Ovary (tissue), 9 donors: ENCODE data around the gene PLEKHA6. TPM values are rescaled to one million over a fixed set of nuclear protein-coding genes. Genes with fewer than 3 reads are reported as not detected.

Source experiments
- DNase-seq, 5 donors: peaks; one replicate each; pipeline ENCODE4 v3.0.0-alpha.2; 2019 to 2020
- H3K27ac ChIP-seq, 2 donors: fragments of 200-600 bp; one replicate each; pipeline versions ENCODE4 v1.5.1 to v1.8.0; 2019 to 2022
- H3K27me3 ChIP-seq: fragments of 200-600 bp; one replicate; pipeline ENCODE4 v1.8.0; 2022
- H3K36me3 ChIP-seq: fragments of 200-600 bp; sonication (generic); one replicate; pipeline ENCODE4 v1.5.1; 2019
- H3K4me1 ChIP-seq: one replicate; pipeline ENCODE4 v1.8.1; 2013; ENCODE audit warnings: mild to moderate bottlenecking, moderate library complexity; ENCODE audit not compliant: insufficient read depth
- H3K4me3 ChIP-seq: fragments of 200-600 bp; sonication (generic); one replicate; pipeline ENCODE4 v1.5.1; 2017
- H3K9me3 ChIP-seq, 2 donors: fragments of 200-600 bp in 1 of 2; sonication (generic) in 1 of 2; one replicate each; pipeline versions ENCODE4 v1.5.1 to v1.8.1; 2013 to 2019; ENCODE audit warnings: mild to moderate bottlenecking in 1 of 2, moderate library complexity in 1 of 2
- CTCF ChIP-seq, 3 donors: fragments of 450-650 bp in 2 of 3; fragments of 200-600 bp in 1 of 3; IDR thresholded peaks; one replicate each; pipeline versions ENCODE4 v1.5.1 to v1.8.0; 2016 to 2022; ENCODE audit warnings: antibody characterized with exemption in 3 of 3, mild to moderate bottlenecking in 1 of 3
- EP300 ChIP-seq: sonication (generic); formaldehyde crosslinking; IDR thresholded peaks from one replicate; pipeline ENCODE4 v1.6.1; 2017; ENCODE audit warnings: antibody characterized with exemption
- POLR2A ChIP-seq: fragments of 450-650 bp; IDR thresholded peaks from one replicate; pipeline ENCODE4 v1.6.1; 2017; ENCODE audit warnings: antibody characterized with exemption, mild to moderate bottlenecking, moderate library complexity
- WGBS, 3 donors: extraction: QIAGEN DNeasy Blood & Tissue Kit in 1 of 3; methylation state at CpG; one replicate each; pipeline versions ENCODE4 v1.1.5 to v1.1.7; 2013 to 2017; 5-methylcytosine and 5-hydroxymethylcytosine counted together
- intact Hi-C, 4 donors: fragments of 100-400 bp; cut with DNase I; formaldehyde crosslinking; loops; one replicate each; pipeline versions ENCODE4 v1.11.0 to v1.15.1; 2022 to 2023
- polyA plus RNA-seq, 2 donors: library from polyadenylated mRNA; stranded (reverse); fragments of 200-250 nt in 1 of 2; fragments of 350-450 nt in 1 of 2; fragmentation: Illumina TruSeq in 1 of 2; extraction: RNeasy Lipid Tissue Mini Kit (QIAGEN cat#74804) in 1 of 2; gene quantifications; one replicate each; pipeline ENCODE4 v1.2.3, GENCODE V29; 2013 to 2014
- total RNA-seq, 7 donors: library from RNA; depleted of rRNA in 2 of 7; stranded (reverse); fragments of >200 nt in 2 of 7; fragmentation: NEBNext Ultra II Directional in 3 of 7; extraction: Animal tissue kit (Norgen Biotek cat#: 25700) in 3 of 7; gene quantifications; one replicate each; pipeline versions ENCODE4 v1.1.0 to v1.2.4, GENCODE V29; 2016 to 2023
- donor health status: DM: no; HTN: no; CAD: no; lungs with moderate emphysema.
- donor health status: DM: no; HTN: no; CAD: no.
- donor health status: Bipolar disorder and iron deficiency.
- donor health status: DM: yes; HTN: yes; CAD: no.
- donor health status: DM: no; HTN: no; CAD: no.
- donor health status: DM: yes; HTN: yes; CAD: no.

The PLEKHA6 gene
- total and polyA plus RNA-seq, 9 donors, result 2.3 to 20.5 (median 6.6) TPM

DNA sequence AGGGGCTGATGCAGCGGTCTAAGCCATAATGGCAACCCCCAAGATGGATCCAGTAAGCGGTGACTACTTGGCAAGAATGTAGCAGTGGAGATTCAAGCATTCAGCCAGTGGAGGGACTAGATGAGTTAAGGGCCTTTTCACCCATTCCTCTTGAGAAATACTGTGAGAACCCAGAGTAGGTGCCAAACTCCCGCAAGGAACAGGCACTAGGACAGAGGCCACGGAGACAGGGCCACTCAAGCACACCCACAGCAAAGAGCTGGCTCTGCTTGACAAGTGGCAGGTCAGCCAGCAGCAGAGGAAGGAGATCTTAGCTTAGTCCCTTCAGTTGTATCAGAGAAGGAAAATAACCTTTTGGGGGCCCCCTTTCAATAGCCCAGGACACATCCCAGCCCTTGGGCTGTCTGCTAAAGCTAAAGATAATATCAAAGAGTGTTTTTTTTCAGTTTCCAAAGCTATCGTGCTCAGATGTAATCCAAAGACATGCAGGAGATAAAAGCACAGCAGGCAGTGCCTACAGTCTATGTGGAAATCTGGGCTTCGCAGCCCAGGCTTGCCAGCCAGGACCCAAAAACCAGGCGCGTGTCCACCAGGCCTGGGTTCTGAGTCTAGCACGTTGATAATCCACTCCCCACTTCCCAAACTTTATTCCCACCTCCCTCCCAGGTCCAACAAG, 83.9 kb downstream of the PLEKHA6 start:
- TF ChIP-seq POLR2A (no peak), EP300 (no peak), CTCF (IDR thresholded peaks at IDR 0.05) (no peak)
- Histone ChIP-seq H3K4me3 (no peak overlapping the region), H3K4me1 (peaks cover 7% of the 10 kb centered on the region), H3K36me3 (no peaks in the 10 kb centered on the region), H3K27ac (no peak overlapping the region), H3K27me3 (no peaks in the 10 kb centered on the region), H3K9me3 (no peaks in the 10 kb centered on the region)
- intact Hi-C loops, result no loop called here
- 79 to 83% (median 81%) methylated on average over 9 of the region's 9 CpGs for WGBS, 3 donors
- peak in 1 of 5 donors; percentile 12 for DNase-seq

GRCh38 chr1:204274446-204274845, 85.3 kb downstream of the PLEKHA6 start:
- peak in 1 of 5 donors; percentile 6 for DNase-seq
- Histone ChIP-seq H3K4me1 (peaks cover 7% of the 10 kb centered on the region), H3K27me3 (no peaks in the 10 kb centered on the region), H3K36me3 (no peaks in the 10 kb centered on the region), H3K9me3 (no peaks in the 10 kb centered on the region), H3K27ac (no peak overlapping the region), H3K4me3 (no peak overlapping the region)
- no peak for TF ChIP-seq POLR2A
- no peak for TF ChIP-seq EP300
- no peak for TF ChIP-seq CTCF (IDR thresholded peaks at IDR 0.05)
- intact Hi-C loops, result no loop called here
- 54 to 66% (median 61%) methylated on average over 2 of the region's 2 CpGs for WGBS, 3 donors

GRCh38 chr1:204272505-204272904, 87.2 kb downstream of the PLEKHA6 start:
- H3K9me3 ChIP-seq, result no peaks in the 10 kb centered on the region
- no peak for DNase-seq
- H3K36me3 ChIP-seq, result no peaks in the 10 kb centered on the region
- no peak overlapping the region for H3K27ac ChIP-seq
- H3K4me1 ChIP-seq, result peaks cover 7% of the 10 kb centered on the region
- no peaks in the 10 kb centered on the region for H3K27me3 ChIP-seq
- intact Hi-C loops, result no loop called here
- H3K4me3 ChIP-seq, result no peak overlapping the region
- WGBS, 3 donors, result 55 to 63% (median 60%) methylated on average over 1 of the region's 1 CpG
- no peak for TF ChIP-seq EP300
- no peak for TF ChIP-seq POLR2A
- TF ChIP-seq CTCF (IDR thresholded peaks at IDR 0.05), result no peak

- intact Hi-C loops, result no loop called here
- 90 to 95% (median 93%) methylated on average over 6 of the region's 6 CpGs for WGBS, 3 donors
- TF ChIP-seq CTCF (IDR thresholded peaks at IDR 0.05) (no peak), EP300 (no peak), POLR2A (no peak)
- H3K27me3 ChIP-seq, result no peaks in the 10 kb centered on the region
- H3K36me3 ChIP-seq, result no peaks in the 10 kb centered on the region
- no peaks in the 10 kb centered on the region for H3K9me3 ChIP-seq
- H3K27ac ChIP-seq, result no peak overlapping the region
- no peak overlapping the region for H3K4me3 ChIP-seq
- peaks cover 7% of the 10 kb centered on the region for H3K4me1 ChIP-seq
- no peak for DNase-seq
These were observed 87.8 kb downstream of the PLEKHA6 start for GRCh38 chr1:204271970-204272369.
